WTC11 (cell line): ENCODE data around the gene FOXP4. TPM values are rescaled to one million over a fixed set of nuclear protein-coding genes. Genes with fewer than 3 reads are reported as not detected.

ENCODE experiments used
- ATAC-seq: fragments of 200-7000 bp; cut with Tn5 transposase; 2 replicates; pipeline ENCODE4 v1.10.0; 2021; ENCODE audit warnings: mild to moderate bottlenecking, moderate library complexity
- CTCF ChIA-PET: fragments of 300-600 bp; sonication (Branson Sonifier 250); formaldehyde crosslinking; loops from one replicate; lab custom pipeline; 2021; ENCODE audit warnings: antibody characterized with exemption; lab: Charles Lee
- POLR2A ChIA-PET: fragments of 350-600 bp; sonication (Branson Sonifier 250); formaldehyde crosslinking; loops from one replicate; lab custom pipeline; 2021; ENCODE audit warnings: antibody characterized with exemption; lab: Charles Lee
- DNase-seq: peaks from one replicate; pipeline ENCODE4 v3.0.0; 2021; ENCODE audit warnings: low spot score
- H3K27ac Mint-ChIP-seq: 2 replicates; pipeline ENCODE4 v1.8.0; 2021; ENCODE audit warnings: mixed read lengths
- H3K27me3 Mint-ChIP-seq: 2 replicates; pipeline ENCODE4 v1.8.0; 2021; ENCODE audit warnings: low read depth, mild to moderate bottlenecking, moderate library complexity, mixed read lengths
- H3K36me3 Mint-ChIP-seq: 2 replicates; pipeline ENCODE4 v1.8.0; 2021; ENCODE audit warnings: mixed read lengths
- H3K4me1 Mint-ChIP-seq: 2 replicates; pipeline ENCODE4 v1.8.0; 2022; ENCODE audit warnings: mixed read lengths
- H3K4me3 Mint-ChIP-seq: 2 replicates; pipeline ENCODE4 v1.8.0; 2021; ENCODE audit warnings: mild to moderate bottlenecking, moderate library complexity, mixed read lengths
- H3K9me3 Mint-ChIP-seq: 2 replicates; pipeline ENCODE4 v1.8.0; 2021; ENCODE audit warnings: mixed read lengths
- EMX1 ChIP-seq: fragments of 250-450 bp; sonication (Bioruptor Pico); IDR thresholded peaks from 2 replicates; pipeline ENCODE4 v1.8.0; 2021; ENCODE audit warnings: mild to moderate bottlenecking
- ESRRA ChIP-seq: sonication (generic); formaldehyde crosslinking; IDR thresholded peaks from 2 replicates; pipeline ENCODE4 v1.8.1; 2022; ENCODE audit warnings: mild to moderate bottlenecking, missing genetic modification reagents, borderline replicate concordance
- FOXK1 ChIP-seq: sonication (generic); formaldehyde crosslinking; IDR thresholded peaks from 2 replicates; pipeline ENCODE4 v1.8.0; 2022; ENCODE audit warnings: mild to moderate bottlenecking, moderate library complexity, missing genetic modification reagents
- MYBL2 ChIP-seq: sonication (generic); formaldehyde crosslinking; IDR thresholded peaks from 2 replicates; pipeline ENCODE4 v1.8.1; 2023; ENCODE audit warnings: mild to moderate bottlenecking, moderate library complexity, missing genetic modification reagents
- NFYB ChIP-seq: sonication (generic); formaldehyde crosslinking; conservative IDR thresholded peaks from 2 replicates; pipeline ENCODE4 v1.8.0; 2022; ENCODE audit warnings: low read depth, missing genetic modification reagents
- SOX15 ChIP-seq: fragments of 250-450 bp; sonication (Bioruptor Pico); IDR thresholded peaks from 2 replicates; pipeline ENCODE4 v1.9.0; 2021; ENCODE audit warnings: mild to moderate bottlenecking
- ZNF232 ChIP-seq: sonication (generic); formaldehyde crosslinking; IDR thresholded peaks from 2 replicates; pipeline ENCODE4 v1.8.0; 2022; ENCODE audit warnings: mild to moderate bottlenecking, missing genetic modification reagents
- total RNA-seq: library from RNA; stranded (reverse); gene quantifications from 3 replicates; pipeline ENCODE4 v1.2.3, GENCODE V29; 2021
- TF ChIP-seq, protein P1 (sequence below): fragments of 200-600 bp; IDR thresholded peaks from 2 replicates; pipeline ENCODE4 v1.8.0; 2022; ENCODE audit warnings: antibody characterized with exemption
- TF ChIP-seq, protein P2 (sequence below): sonication (generic); formaldehyde crosslinking; IDR thresholded peaks from 2 replicates; pipeline ENCODE4 v1.8.1; 2023; ENCODE audit warnings: mild to moderate bottlenecking, missing genetic modification reagents
- TF ChIP-seq, protein P3 (sequence below): sonication (generic); formaldehyde crosslinking; IDR thresholded peaks from 2 replicates; pipeline ENCODE4 v1.8.1; 2023; ENCODE audit warnings: mild to moderate bottlenecking, missing genetic modification reagents, borderline replicate concordance
- TF ChIP-seq, protein P4 (sequence below): fragments of 250-450 bp; sonication (Bioruptor Pico); conservative IDR thresholded peaks from 2 replicates; pipeline ENCODE4 v1.9.0; 2021; ENCODE audit warnings: mild to moderate bottlenecking
- TF ChIP-seq, protein P5 (sequence below): sonication (generic); formaldehyde crosslinking; IDR thresholded peaks from 2 replicates; pipeline ENCODE4 v1.8.0; 2023; ENCODE audit warnings: missing genetic modification reagents
- TF ChIP-seq, protein P6 (sequence below): sonication (generic); formaldehyde crosslinking; IDR thresholded peaks from 2 replicates; pipeline ENCODE4 v1.8.0; 2022; ENCODE audit warnings: missing genetic modification reagents

Gene FOXP4
- total RNA-seq, 1 experiment from 2014 or later = 36.6 TPM

DNA sequence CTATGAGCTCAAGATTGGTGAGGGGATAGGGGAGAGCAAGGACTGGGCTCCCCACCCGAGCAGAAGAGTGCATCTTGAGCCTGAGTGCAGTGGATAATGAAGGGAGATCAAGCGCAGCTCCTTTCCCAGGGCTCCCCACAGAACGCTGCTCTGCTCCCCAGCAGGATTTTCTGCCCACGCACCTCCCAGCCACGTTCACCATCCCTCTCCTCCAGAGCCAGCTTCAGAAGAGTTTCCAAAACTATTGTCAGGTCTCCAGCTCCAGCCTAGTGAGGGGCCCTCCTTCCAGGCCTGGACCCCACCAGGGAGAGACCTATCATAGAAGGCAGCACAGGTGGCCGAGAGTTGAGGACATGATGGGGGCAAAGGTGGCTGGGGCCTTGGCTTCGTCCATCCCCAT, 34.5 kb downstream of the FOXP4 start:
- no peak overlapping the region for H3K27ac Mint-ChIP-seq
- CTCF ChIA-PET = interaction anchor here (0.7 to 2.0 kb wide), 4 partner anchors 9 to 213 kb away, joined by 3 to 6 read pairs (median 4); no protein-coding TSS in a partner anchor

DNA sequence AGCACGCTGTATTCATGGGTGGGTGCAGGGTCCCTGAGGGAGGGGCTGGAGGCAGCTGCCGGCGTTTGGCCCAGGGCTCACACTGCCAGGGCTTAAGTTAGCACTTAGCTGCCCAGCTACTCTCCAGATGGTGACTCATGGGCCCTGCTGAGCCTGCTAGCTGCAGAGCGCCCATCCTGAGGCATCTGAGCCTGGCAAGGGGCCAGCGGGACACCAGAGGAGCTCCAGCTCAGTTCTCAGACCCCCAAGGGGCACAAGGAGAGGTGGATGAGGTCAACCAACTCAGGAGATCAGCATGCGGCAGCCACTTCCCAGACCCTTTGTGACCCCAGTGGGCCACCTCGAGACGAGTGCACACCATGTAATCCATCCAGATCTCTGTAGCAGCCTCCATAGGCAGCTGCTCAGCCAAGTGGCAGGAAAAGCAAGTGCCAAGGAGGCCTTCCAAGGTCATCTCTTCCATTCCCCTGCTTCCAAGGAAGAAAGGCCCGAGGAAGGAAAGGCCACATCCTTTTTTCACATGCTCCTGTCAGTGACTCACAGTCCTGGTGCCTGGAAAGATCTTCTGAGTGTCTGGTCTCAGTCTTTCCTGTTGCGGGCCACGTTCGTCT, 35.3 kb downstream of the FOXP4 start:
- DNase-seq (no peak), ATAC-seq (no peak)
- Mint-ChIP-seq H3K4me1 (peaks cover 86% of the 10 kb centered on the region), H3K36me3 (no peaks in the 10 kb centered on the region), H3K27me3 (no peaks in the 10 kb centered on the region), H3K4me3 (no peak overlapping the region), H3K9me3 (no peaks in the 10 kb centered on the region), H3K27ac (peak overlapping the region; percentile 38; the same call in 1 of the 2 replicates)
- ChIA-PET CTCF (interaction anchor here (0.7 to 1.1 kb wide), 3 partner anchors 21 to 214 kb away, joined by 3 to 4 read pairs (median 4); no protein-coding TSS in a partner anchor), POLR2A (no interaction called here)
- no peak for TF ChIP-seq ZNF232 (CRISPR knock-in tag)
- TF ChIP-seq, protein P1, sequence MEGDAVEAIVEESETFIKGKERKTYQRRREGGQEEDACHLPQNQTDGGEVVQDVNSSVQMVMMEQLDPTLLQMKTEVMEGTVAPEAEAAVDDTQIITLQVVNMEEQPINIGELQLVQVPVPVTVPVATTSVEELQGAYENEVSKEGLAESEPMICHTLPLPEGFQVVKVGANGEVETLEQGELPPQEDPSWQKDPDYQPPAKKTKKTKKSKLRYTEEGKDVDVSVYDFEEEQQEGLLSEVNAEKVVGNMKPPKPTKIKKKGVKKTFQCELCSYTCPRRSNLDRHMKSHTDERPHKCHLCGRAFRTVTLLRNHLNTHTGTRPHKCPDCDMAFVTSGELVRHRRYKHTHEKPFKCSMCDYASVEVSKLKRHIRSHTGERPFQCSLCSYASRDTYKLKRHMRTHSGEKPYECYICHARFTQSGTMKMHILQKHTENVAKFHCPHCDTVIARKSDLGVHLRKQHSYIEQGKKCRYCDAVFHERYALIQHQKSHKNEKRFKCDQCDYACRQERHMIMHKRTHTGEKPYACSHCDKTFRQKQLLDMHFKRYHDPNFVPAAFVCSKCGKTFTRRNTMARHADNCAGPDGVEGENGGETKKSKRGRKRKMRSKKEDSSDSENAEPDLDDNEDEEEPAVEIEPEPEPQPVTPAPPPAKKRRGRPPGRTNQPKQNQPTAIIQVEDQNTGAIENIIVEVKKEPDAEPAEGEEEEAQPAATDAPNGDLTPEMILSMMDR = no peak
- TF ChIP-seq, protein P2, sequence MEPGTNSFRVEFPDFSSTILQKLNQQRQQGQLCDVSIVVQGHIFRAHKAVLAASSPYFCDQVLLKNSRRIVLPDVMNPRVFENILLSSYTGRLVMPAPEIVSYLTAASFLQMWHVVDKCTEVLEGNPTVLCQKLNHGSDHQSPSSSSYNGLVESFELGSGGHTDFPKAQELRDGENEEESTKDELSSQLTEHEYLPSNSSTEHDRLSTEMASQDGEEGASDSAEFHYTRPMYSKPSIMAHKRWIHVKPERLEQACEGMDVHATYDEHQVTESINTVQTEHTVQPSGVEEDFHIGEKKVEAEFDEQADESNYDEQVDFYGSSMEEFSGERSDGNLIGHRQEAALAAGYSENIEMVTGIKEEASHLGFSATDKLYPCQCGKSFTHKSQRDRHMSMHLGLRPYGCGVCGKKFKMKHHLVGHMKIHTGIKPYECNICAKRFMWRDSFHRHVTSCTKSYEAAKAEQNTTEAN (CRISPR knock-in tag) = no peak
- TF ChIP-seq MYBL2 (CRISPR knock-in tag) = no peak
- no peak for TF ChIP-seq SOX15 (CRISPR knock-in tag)
- TF ChIP-seq, protein P3, sequence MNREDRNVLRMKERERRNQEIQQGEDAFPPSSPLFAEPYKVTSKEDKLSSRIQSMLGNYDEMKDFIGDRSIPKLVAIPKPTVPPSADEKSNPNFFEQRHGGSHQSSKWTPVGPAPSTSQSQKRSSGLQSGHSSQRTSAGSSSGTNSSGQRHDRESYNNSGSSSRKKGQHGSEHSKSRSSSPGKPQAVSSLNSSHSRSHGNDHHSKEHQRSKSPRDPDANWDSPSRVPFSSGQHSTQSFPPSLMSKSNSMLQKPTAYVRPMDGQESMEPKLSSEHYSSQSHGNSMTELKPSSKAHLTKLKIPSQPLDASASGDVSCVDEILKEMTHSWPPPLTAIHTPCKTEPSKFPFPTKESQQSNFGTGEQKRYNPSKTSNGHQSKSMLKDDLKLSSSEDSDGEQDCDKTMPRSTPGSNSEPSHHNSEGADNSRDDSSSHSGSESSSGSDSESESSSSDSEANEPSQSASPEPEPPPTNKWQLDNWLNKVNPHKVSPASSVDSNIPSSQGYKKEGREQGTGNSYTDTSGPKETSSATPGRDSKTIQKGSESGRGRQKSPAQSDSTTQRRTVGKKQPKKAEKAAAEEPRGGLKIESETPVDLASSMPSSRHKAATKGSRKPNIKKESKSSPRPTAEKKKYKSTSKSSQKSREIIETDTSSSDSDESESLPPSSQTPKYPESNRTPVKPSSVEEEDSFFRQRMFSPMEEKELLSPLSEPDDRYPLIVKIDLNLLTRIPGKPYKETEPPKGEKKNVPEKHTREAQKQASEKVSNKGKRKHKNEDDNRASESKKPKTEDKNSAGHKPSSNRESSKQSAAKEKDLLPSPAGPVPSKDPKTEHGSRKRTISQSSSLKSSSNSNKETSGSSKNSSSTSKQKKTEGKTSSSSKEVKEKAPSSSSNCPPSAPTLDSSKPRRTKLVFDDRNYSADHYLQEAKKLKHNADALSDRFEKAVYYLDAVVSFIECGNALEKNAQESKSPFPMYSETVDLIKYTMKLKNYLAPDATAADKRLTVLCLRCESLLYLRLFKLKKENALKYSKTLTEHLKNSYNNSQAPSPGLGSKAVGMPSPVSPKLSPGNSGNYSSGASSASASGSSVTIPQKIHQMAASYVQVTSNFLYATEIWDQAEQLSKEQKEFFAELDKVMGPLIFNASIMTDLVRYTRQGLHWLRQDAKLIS (CRISPR knock-in tag) = no peak
- TF ChIP-seq EMX1 (CRISPR knock-in tag) = no peak
- TF ChIP-seq NFYB (CRISPR knock-in tag) = no peak
- no peak for TF ChIP-seq ESRRA (CRISPR knock-in tag)
- TF ChIP-seq, protein P4, sequence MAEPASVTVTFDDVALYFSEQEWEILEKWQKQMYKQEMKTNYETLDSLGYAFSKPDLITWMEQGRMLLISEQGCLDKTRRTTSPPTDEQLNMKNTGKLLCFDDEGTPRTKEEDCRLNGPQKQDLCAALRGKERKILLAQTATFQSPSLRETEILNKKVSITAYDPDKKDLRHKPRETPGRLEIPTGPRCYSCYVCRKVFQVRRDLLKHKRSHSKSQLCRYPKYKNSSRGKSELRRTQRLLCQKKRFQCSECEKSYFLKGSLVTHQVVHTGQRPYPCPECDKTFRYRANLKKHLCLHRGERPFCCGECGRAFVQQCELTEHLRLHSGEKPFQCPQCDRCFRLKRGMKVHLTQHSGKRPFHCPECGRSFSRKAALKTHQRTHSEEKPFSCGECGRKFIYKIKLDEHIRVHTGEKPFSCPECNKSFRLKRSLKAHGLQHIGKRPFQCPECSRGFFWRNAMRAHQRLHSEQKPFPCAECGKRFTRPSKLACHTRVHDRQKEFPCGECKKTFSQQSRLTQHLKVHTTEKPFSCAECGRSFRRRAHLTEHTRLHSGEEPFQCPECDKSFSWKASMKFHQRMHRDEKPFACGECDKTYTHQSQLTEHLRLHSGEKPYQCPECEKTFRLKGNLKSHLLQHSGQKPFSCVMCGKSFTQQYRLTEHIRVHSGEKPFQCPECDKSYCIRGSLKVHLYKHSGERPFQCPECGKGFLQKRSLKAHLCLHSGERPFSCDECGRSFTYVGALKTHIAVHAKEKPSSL (CRISPR knock-in tag) = no peak
- TF ChIP-seq, protein P5, sequence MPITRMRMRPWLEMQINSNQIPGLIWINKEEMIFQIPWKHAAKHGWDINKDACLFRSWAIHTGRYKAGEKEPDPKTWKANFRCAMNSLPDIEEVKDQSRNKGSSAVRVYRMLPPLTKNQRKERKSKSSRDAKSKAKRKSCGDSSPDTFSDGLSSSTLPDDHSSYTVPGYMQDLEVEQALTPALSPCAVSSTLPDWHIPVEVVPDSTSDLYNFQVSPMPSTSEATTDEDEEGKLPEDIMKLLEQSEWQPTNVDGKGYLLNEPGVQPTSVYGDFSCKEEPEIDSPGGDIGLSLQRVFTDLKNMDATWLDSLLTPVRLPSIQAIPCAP (CRISPR knock-in tag) = no peak
- no peak for TF ChIP-seq FOXK1 (CRISPR knock-in tag)

More for the DNA sequence above, 34.5 kb downstream of the FOXP4 start:
- Mint-ChIP-seq H3K4me3 (no peak overlapping the region), H3K36me3 (no peaks in the 10 kb centered on the region), H3K27me3 (no peaks in the 10 kb centered on the region), H3K9me3 (no peaks in the 10 kb centered on the region), H3K4me1 (peaks cover 86% of the 10 kb centered on the region)
- TF ChIP-seq, protein P6, sequence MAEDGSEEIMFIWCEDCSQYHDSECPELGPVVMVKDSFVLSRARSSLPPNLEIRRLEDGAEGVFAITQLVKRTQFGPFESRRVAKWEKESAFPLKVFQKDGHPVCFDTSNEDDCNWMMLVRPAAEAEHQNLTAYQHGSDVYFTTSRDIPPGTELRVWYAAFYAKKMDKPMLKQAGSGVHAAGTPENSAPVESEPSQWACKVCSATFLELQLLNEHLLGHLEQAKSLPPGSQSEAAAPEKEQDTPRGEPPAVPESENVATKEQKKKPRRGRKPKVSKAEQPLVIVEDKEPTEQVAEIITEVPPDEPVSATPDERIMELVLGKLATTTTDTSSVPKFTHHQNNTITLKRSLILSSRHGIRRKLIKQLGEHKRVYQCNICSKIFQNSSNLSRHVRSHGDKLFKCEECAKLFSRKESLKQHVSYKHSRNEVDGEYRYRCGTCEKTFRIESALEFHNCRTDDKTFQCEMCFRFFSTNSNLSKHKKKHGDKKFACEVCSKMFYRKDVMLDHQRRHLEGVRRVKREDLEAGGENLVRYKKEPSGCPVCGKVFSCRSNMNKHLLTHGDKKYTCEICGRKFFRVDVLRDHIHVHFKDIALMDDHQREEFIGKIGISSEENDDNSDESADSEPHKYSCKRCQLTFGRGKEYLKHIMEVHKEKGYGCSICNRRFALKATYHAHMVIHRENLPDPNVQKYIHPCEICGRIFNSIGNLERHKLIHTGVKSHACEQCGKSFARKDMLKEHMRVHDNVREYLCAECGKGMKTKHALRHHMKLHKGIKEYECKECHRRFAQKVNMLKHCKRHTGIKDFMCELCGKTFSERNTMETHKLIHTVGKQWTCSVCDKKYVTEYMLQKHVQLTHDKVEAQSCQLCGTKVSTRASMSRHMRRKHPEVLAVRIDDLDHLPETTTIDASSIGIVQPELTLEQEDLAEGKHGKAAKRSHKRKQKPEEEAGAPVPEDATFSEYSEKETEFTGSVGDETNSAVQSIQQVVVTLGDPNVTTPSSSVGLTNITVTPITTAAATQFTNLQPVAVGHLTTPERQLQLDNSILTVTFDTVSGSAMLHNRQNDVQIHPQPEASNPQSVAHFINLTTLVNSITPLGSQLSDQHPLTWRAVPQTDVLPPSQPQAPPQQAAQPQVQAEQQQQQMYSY = no peak
- no peak for ATAC-seq
- DNase-seq = no peak
- POLR2A ChIA-PET = no interaction called here
